HFFc6 (cell line): ENCODE measurements around the gene SLC66A1. TPM values are rescaled to one million over a fixed set of nuclear protein-coding genes. Genes with fewer than 3 reads are reported as not detected.

Source experiments
- DNase-seq: peaks from one replicate; pipeline ENCODE4 v3.0.0-alpha.2; 2018
- H3K27ac Mint-ChIP-seq: 2 replicates; pipeline ENCODE4 v1.8.0; 2020; ENCODE audit warnings: mild to moderate bottlenecking, mixed read lengths
- H3K27me3 Mint-ChIP-seq: 2 replicates; pipeline ENCODE4 v1.8.0; 2021; ENCODE audit warnings: mild to moderate bottlenecking, moderate library complexity, mixed read lengths; ENCODE audit not compliant: insufficient read depth
- H3K36me3 Mint-ChIP-seq: 2 replicates; pipeline ENCODE4 v1.8.0; 2021; ENCODE audit warnings: low read depth, mixed read lengths
- H3K4me1 Mint-ChIP-seq: 2 replicates; pipeline ENCODE4 v1.8.0; 2020; ENCODE audit warnings: low read depth, mixed read lengths
- H3K4me3 Mint-ChIP-seq: 2 replicates; pipeline ENCODE4 v1.8.0; 2020; ENCODE audit warnings: mild to moderate bottlenecking, moderate library complexity, mixed read lengths
- H3K9me3 Mint-ChIP-seq: 2 replicates; pipeline ENCODE4 v1.8.0; 2020; ENCODE audit warnings: mild to moderate bottlenecking, mixed read lengths
- CTCF ChIP-seq: fragments of 200-600 bp; sonication (generic); IDR thresholded peaks from 2 replicates; pipeline ENCODE4 v1.5.0; 2021; ENCODE audit warnings: antibody characterized with exemption, mild to moderate bottlenecking
- total RNA-seq, 6 experiments: library from RNA; stranded (reverse); fragmentation: NEBNext Ultra II Directional; extraction: Animal tissue kit (Norgen Biotek cat#: 25700); gene quantifications; 2 replicates in 1 of 6; 3 replicates in 5 of 6; pipeline ENCODE4 v1.2.3, GENCODE V29; 2021

Gene SLC66A1
- total RNA-seq, 6 experiments from 2014 or later: 13.3 to 15.6 (median 14.2) TPM

GRCh38 chr1:19346026-19346425 is 33.9 kb downstream of the SLC66A1 start:
- no peak for TF ChIP-seq CTCF
- no peak for DNase-seq
- Mint-ChIP-seq H3K4me3 (no peak overlapping the region), H3K9me3 (no peaks in the 10 kb centered on the region), H3K36me3 (peaks cover 16% of the 10 kb centered on the region), H3K27ac (no peak overlapping the region; the same call in 1 of the 2 replicates), H3K4me1 (no peaks in the 10 kb centered on the region), H3K27me3 (peaks cover 10% of the 10 kb centered on the region)

- Mint-ChIP-seq H3K27me3 (peaks cover 4% of the 10 kb centered on the region; the same call in 1 of the 2 replicates), H3K4me3 (no peak overlapping the region), H3K27ac (no peak overlapping the region), H3K4me1 (no peaks in the 10 kb centered on the region), H3K36me3 (peaks cover 3% of the 10 kb centered on the region), H3K9me3 (no peaks in the 10 kb centered on the region)
- DNase-seq: no peak
- TF ChIP-seq CTCF: no peak
Measured at GRCh38 chr1:19347533-19348172, 35.5 kb downstream of the SLC66A1 start.

- H3K36me3 Mint-ChIP-seq: no peaks in the 10 kb centered on the region; the same call in none of the 2 replicates
- no peaks in the 10 kb centered on the region for H3K4me1 Mint-ChIP-seq
- H3K27ac Mint-ChIP-seq: no peak overlapping the region
- H3K27me3 Mint-ChIP-seq: peaks cover 4% of the 10 kb centered on the region; the same call in 1 of the 2 replicates
- TF ChIP-seq CTCF: no peak
- H3K9me3 Mint-ChIP-seq: no peaks in the 10 kb centered on the region
- H3K4me3 Mint-ChIP-seq: no peak overlapping the region
- DNase-seq: no peak
Measured at GRCh38 chr1:19348441-19349198, 36.5 kb downstream of the SLC66A1 start.

GRCh38 chr1:19349999-19350398 is 37.9 kb downstream of the SLC66A1 start:
- Mint-ChIP-seq H3K27ac (no peak overlapping the region), H3K9me3 (no peaks in the 10 kb centered on the region)
- DNase-seq: no peak

GRCh38 chr1:19350566-19350965 is 38.4 kb downstream of the SLC66A1 start:
- H3K36me3 Mint-ChIP-seq: peaks cover 7% of the 10 kb centered on the region
- DNase-seq: no peak
- H3K27ac Mint-ChIP-seq: no peak overlapping the region
- H3K27me3 Mint-ChIP-seq: peaks cover 4% of the 10 kb centered on the region
- no peaks in the 10 kb centered on the region for H3K4me1 Mint-ChIP-seq
- H3K9me3 Mint-ChIP-seq: no peaks in the 10 kb centered on the region
- H3K4me3 Mint-ChIP-seq: no peak overlapping the region
- no peak for TF ChIP-seq CTCF

More at GRCh38 chr1:19349999-19350398, 37.9 kb downstream of the SLC66A1 start:
- H3K4me3 Mint-ChIP-seq: no peak overlapping the region
- H3K36me3 Mint-ChIP-seq: peaks cover 6% of the 10 kb centered on the region
- no peaks in the 10 kb centered on the region for H3K4me1 Mint-ChIP-seq
- peaks cover 4% of the 10 kb centered on the region for H3K27me3 Mint-ChIP-seq
- TF ChIP-seq CTCF: no peak
